Endothelial cell of umbilical vein (primary cell): ENCODE results near the gene BUD31. TPM values are rescaled to one million over a fixed set of nuclear protein-coding genes. Genes with fewer than 3 reads are reported as not detected.

ENCODE experiments used
- BruUV-seq: library from RNA; stranded (reverse); fragments of 400-500 nt; replicated peaks from 2 replicates; lab custom pipeline; 2021; lab: Mats Ljungman, UMichigan
- CTCF ChIA-PET: fragments of 300-600, 350-600 bp; sonication (Branson Sonifier 250); formaldehyde crosslinking; loops from one replicate; lab custom pipeline; 2021; ENCODE audit warnings: antibody characterized with exemption, inconsistent platforms; lab: Charles Lee
- POLR2A ChIA-PET: fragments of 300-600, 350-600 bp; sonication (Branson Sonifier 250); formaldehyde crosslinking; loops from one replicate; lab custom pipeline; 2021; ENCODE audit warnings: antibody characterized with exemption, inconsistent platforms; lab: Charles Lee
- DNase-seq: peaks from one replicate; pipeline ENCODE4 v3.0.0-alpha.2; 2011; ENCODE audit warnings: low read depth, low spot score
- FAIRE-seq: peaks from 2 replicates; lab custom pipeline; 2011; peaks lifted over from hg19 to GRCh38; lab: Jason Lieb, UNC
- H2AFZ ChIP-seq: 2 replicates; pipeline ENCODE4 v1.6.0; 2012; ENCODE audit warnings: low read depth, low read length, control low read depth, inconsistent platforms
- H3K27ac ChIP-seq: 2 replicates; pipeline ENCODE4 v1.5.1; 2011; ENCODE audit warnings: low read depth, mild to moderate bottlenecking, control low read depth, low read length, moderate library complexity; ENCODE audit not compliant: insufficient read depth
- H3K27me3 ChIP-seq, 2 experiments: 2 replicates each; pipeline versions ENCODE4 v1.6.0 to v1.6.1; 2011; ENCODE audit warnings: low read length in 2 of 2, mixed read lengths in 1 of 2; ENCODE audit not compliant: control insufficient read depth in 2 of 2, insufficient read depth in 2 of 2
- H3K36me3 ChIP-seq, 2 experiments: 2 replicates in 1 of 2; 3 replicates in 1 of 2; pipeline ENCODE4 v1.5.1; 2011; ENCODE audit warnings: low read length in 2 of 2, mild to moderate bottlenecking in 1 of 2, moderate library complexity in 1 of 2; ENCODE audit not compliant: control insufficient read depth in 2 of 2, insufficient read depth in 2 of 2; ENCODE audit errors: extremely low read depth in 1 of 2
- H3K4me1 ChIP-seq: 3 replicates; pipeline ENCODE4 v1.5.1; 2011; ENCODE audit warnings: mild to moderate bottlenecking, low read length; ENCODE audit not compliant: control insufficient read depth, insufficient read depth; ENCODE audit errors: extremely low read depth
- H3K4me2 ChIP-seq: 2 replicates; pipeline ENCODE4 v1.6.1; 2011; ENCODE audit warnings: low read length, control low read depth, mixed read lengths; ENCODE audit not compliant: insufficient read depth
- H3K4me3 ChIP-seq, 3 experiments: fragments of 200-600 bp in 1 of 3; sonication (generic), shearing (Covaris generic) in 1 of 3; replicated peaks in 1 of 3; 2 replicates each; pipeline ENCODE4 v1.5.1; 2011 to 2016; ENCODE audit warnings: control low read depth in 3 of 3, low read length in 3 of 3, mild to moderate bottlenecking in 2 of 3, inconsistent platforms in 1 of 3, low read depth in 1 of 3, moderate library complexity in 1 of 3; ENCODE audit not compliant: insufficient read depth in 1 of 3
- H3K79me2 ChIP-seq: 2 replicates; pipeline ENCODE4 v1.6.0; 2012; ENCODE audit warnings: low read length, inconsistent platforms; ENCODE audit not compliant: control insufficient read depth, insufficient read depth
- H3K9ac ChIP-seq: replicated peaks from 2 replicates; pipeline ENCODE3; 2011; ENCODE audit warnings: low read length, control low read depth; ENCODE audit not compliant: insufficient read depth; ENCODE audit errors: extremely low read depth
- H3K9me1 ChIP-seq: replicated peaks from 3 replicates; pipeline ENCODE4 v1.6.0; 2011; ENCODE audit warnings: mild to moderate bottlenecking, low read length; ENCODE audit not compliant: control insufficient read depth, insufficient read depth; ENCODE audit errors: extremely low read depth
- H3K9me3 ChIP-seq: replicated peaks from 2 replicates; pipeline ENCODE4 v1.5.1; 2012; ENCODE audit warnings: low read length, inconsistent platforms; ENCODE audit not compliant: control insufficient read depth, insufficient read depth
- H4K20me1 ChIP-seq: replicated peaks from 2 replicates; pipeline ENCODE3; 2011; ENCODE audit warnings: mild to moderate bottlenecking, low read length; ENCODE audit not compliant: control insufficient read depth, insufficient read depth; ENCODE audit errors: extremely low read depth
- EZH2 ChIP-seq: IDR thresholded peaks from 2 replicates; pipeline ENCODE4 v1.6.1; 2012; ENCODE audit warnings: borderline replicate concordance, low read depth, mild to moderate bottlenecking, moderate library complexity, low read length, inconsistent platforms; ENCODE audit not compliant: severe bottlenecking
- FOS ChIP-seq: IDR thresholded peaks from 2 replicates; pipeline ENCODE4 v1.6.1; 2011; ENCODE audit warnings: mild to moderate bottlenecking, low read length, moderate library complexity, borderline replicate concordance; ENCODE audit not compliant: insufficient read depth
- GATA2 ChIP-seq: IDR thresholded peaks from 2 replicates; pipeline ENCODE4 v1.7.0; 2011; ENCODE audit warnings: low read depth, mild to moderate bottlenecking, moderate library complexity, mixed read lengths, low read length; ENCODE audit not compliant: insufficient read length, insufficient read depth
- JUN ChIP-seq: IDR thresholded peaks from 2 replicates; pipeline ENCODE4 v1.6.1; 2011; ENCODE audit warnings: borderline replicate concordance, low read depth; ENCODE audit not compliant: insufficient read length, insufficient read depth
- MYC ChIP-seq: IDR thresholded peaks from one replicate; pipeline ENCODE4 v1.6.1; 2011; ENCODE audit warnings: mild to moderate bottlenecking, low read depth, low read length
- POLR2A ChIP-seq: IDR thresholded peaks from 2 replicates; pipeline ENCODE4 v1.6.1; 2012; ENCODE audit warnings: low read depth, mild to moderate bottlenecking, control low read depth, low read length
- POLR2AphosphoS5 ChIP-seq: IDR thresholded peaks from 2 replicates; pipeline ENCODE4 v1.6.1; 2012; ENCODE audit warnings: low read depth, mild to moderate bottlenecking, control low read depth, low read length, moderate library complexity; ENCODE audit not compliant: insufficient read depth
- dilution Hi-C: fragments of 300-500 bp; cut with MboI; formaldehyde crosslinking; loops from one replicate; pipeline ENCODE4 v1.15.0; 2019; ENCODE audit warnings: low sequenced_read_pairs; ENCODE audit not compliant: extremely low pct_ligation_motif_present
- intact Hi-C: fragments of 100-400 bp; cut with micrococcal nuclease; formaldehyde crosslinking; loops from one replicate; pipeline ENCODE4 v1.10.0; 2022
- polyA plus RNA-seq, 4 experiments: library from polyadenylated mRNA; depleted of rRNA in 3 of 4; stranded (reverse) in 3 of 4; unstranded in 1 of 4; fragments of >200 nt; gene quantifications; 2 replicates each; pipeline versions ENCODE4 v1.2.1 to v1.2.3, GENCODE V29; 2011 to 2012; ENCODE audit warnings: missing spikeins in 1 of 4
- total RNA-seq: library from RNA; stranded (reverse); gene quantifications from 2 replicates; pipeline ENCODE4 v1.2.3, GENCODE V29; 2021
- TF ChIP-seq, protein P1 (sequence below): IDR thresholded peaks from 2 replicates; pipeline ENCODE4 v1.6.1; 2011; ENCODE audit not compliant: insufficient read depth, insufficient read length
- TF ChIP-seq, protein P2 (sequence below), 2 donors: IDR thresholded peaks; 1 replicate in 1 of 2; 2 replicates in 1 of 2; pipeline ENCODE4 v1.5.1; 2011; ENCODE audit warnings: low read length in 2 of 2, mild to moderate bottlenecking in 2 of 2, moderate library complexity in 2 of 2, control low read depth in 1 of 2, inconsistent platforms in 1 of 2, low read depth in 1 of 2; ENCODE audit not compliant: insufficient read depth in 1 of 2; ENCODE audit errors: extremely low read depth in 1 of 2

Gene BUD31
- total and polyA plus RNA-seq, 2 donors (not counting 3 experiments of a cell fraction or from before 2014, with no cell fraction given) = 67.8 to 122 TPM

DNA sequence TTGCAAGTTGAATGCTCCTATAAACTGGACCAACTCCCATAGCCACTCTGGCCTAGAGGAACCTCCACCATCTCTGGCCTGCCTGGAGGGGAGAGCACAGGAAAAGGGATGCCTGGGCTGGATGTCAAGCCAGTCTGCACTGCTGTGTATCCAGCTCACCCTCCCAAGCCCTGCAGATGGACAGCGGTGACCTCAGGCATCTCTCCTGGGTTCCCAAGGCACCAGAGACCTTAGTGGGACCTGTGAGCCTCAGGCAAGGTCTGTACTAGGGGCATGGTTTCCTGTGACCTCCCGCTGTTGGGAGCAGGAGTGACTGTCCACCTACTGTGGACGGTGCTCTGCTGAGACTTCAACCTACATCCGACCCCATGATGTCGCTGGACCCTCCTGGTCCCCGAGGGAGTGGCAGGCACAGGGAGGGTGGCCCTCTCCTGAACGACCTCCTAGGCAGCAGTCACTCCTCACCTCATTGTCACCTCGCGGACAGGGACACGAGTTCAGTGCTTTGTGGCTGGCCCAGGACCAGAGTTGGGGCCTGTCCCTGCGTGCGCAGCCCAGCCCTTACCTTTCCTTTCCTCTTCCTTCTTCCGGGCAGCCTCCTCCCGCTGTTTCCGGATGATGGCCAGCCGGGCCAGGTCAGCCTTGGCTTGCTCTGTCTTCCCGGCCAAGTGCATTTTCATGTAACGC is 11.3 kb upstream of the BUD31 start:
- Histone ChIP-seq H4K20me1 (no peaks in the 10 kb centered on the region), H3K4me2 (no peak overlapping the region), H3K36me3 (peaks cover 28 to 56% of the 10 kb centered on the region in 2 experiments), H3K9me1 (no peaks in the 10 kb centered on the region), H3K27me3 (no peaks in the 10 kb centered on the region), H3K27ac (no peak overlapping the region), H3K9me3 (no peaks in the 10 kb centered on the region), H3K4me1 (peaks cover 9% of the 10 kb centered on the region), H3K9ac (no peak overlapping the region), H2AFZ (no peak overlapping the region), H3K4me3 (no peak overlapping the region), H3K79me2 (peaks cover 2% of the 10 kb centered on the region)
- dilution Hi-C loops (no loop called here), intact Hi-C loops (no loop called here)
- ChIA-PET CTCF (no interaction called here), POLR2A (no interaction called here)
- FAIRE-seq (no peak), DNase-seq (no peak)
- TF ChIP-seq, protein P1, sequence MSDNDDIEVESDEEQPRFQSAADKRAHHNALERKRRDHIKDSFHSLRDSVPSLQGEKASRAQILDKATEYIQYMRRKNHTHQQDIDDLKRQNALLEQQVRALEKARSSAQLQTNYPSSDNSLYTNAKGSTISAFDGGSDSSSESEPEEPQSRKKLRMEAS = no peak
- TF ChIP-seq MYC (no peak), FOS (no peak), POLR2AphosphoS5 (no peak), GATA2 (no peak), POLR2A (no peak), JUN (no peak), EZH2 (no peak)
- TF ChIP-seq, protein P2, sequence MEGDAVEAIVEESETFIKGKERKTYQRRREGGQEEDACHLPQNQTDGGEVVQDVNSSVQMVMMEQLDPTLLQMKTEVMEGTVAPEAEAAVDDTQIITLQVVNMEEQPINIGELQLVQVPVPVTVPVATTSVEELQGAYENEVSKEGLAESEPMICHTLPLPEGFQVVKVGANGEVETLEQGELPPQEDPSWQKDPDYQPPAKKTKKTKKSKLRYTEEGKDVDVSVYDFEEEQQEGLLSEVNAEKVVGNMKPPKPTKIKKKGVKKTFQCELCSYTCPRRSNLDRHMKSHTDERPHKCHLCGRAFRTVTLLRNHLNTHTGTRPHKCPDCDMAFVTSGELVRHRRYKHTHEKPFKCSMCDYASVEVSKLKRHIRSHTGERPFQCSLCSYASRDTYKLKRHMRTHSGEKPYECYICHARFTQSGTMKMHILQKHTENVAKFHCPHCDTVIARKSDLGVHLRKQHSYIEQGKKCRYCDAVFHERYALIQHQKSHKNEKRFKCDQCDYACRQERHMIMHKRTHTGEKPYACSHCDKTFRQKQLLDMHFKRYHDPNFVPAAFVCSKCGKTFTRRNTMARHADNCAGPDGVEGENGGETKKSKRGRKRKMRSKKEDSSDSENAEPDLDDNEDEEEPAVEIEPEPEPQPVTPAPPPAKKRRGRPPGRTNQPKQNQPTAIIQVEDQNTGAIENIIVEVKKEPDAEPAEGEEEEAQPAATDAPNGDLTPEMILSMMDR (IDR thresholded peaks at IDR 0.05; ENCODE audit: extremely low read depth in 1 of 2, insufficient read depth in 1 of 2, low read depth in 1 of 2, low read length in 2 of 2) = no peak
- BruUV-seq = no TSS peak
